Bronchial epithelial cell (primary cell): Measurements from ENCODE around the gene ATP4A. TPM values are rescaled to one million over a fixed set of nuclear protein-coding genes. Genes with fewer than 3 reads are reported as not detected.
A peak's percentile ranks its signal among the peaks of the same experiment; 100 is the strongest.

ENCODE experiments used
- DNase-seq: peaks from one replicate; pipeline ENCODE4 v3.0.0-alpha.2; 2010; ENCODE audit warnings: low read depth
- FAIRE-seq: peaks from 2 replicates; lab custom pipeline; 2011; peaks lifted over from hg19 to GRCh38; lab: Jason Lieb, UNC
- H3K27me3 ChIP-seq: 2 replicates; pipeline ENCODE4 v1.5.1; 2011; ENCODE audit warnings: low read length; ENCODE audit not compliant: control insufficient read depth, insufficient read depth
- H3K36me3 ChIP-seq: 2 replicates; pipeline ENCODE4 v1.5.1; 2011; ENCODE audit warnings: low read length; ENCODE audit not compliant: control insufficient read depth, insufficient read depth
- H3K4me3 ChIP-seq: 2 replicates; pipeline ENCODE4 v1.5.1; 2011; ENCODE audit warnings: mild to moderate bottlenecking, low read depth, low read length, control low read depth
- total RNA-seq: library from RNA; depleted of rRNA; stranded (reverse); fragments of >200 nt; gene quantifications from 2 replicates; pipeline ENCODE4 v1.2.1, GENCODE V29; 2014
- TF ChIP-seq, protein P1 (sequence below): IDR thresholded peaks from 2 replicates; pipeline ENCODE4 v1.5.1; 2011; ENCODE audit warnings: mild to moderate bottlenecking, moderate library complexity, low read length, control low read depth, inconsistent platforms; ENCODE audit not compliant: insufficient read depth, severe bottlenecking

Gene ATP4A
- total RNA-seq, 1 donor from 2014 or later = not detected

DNA sequence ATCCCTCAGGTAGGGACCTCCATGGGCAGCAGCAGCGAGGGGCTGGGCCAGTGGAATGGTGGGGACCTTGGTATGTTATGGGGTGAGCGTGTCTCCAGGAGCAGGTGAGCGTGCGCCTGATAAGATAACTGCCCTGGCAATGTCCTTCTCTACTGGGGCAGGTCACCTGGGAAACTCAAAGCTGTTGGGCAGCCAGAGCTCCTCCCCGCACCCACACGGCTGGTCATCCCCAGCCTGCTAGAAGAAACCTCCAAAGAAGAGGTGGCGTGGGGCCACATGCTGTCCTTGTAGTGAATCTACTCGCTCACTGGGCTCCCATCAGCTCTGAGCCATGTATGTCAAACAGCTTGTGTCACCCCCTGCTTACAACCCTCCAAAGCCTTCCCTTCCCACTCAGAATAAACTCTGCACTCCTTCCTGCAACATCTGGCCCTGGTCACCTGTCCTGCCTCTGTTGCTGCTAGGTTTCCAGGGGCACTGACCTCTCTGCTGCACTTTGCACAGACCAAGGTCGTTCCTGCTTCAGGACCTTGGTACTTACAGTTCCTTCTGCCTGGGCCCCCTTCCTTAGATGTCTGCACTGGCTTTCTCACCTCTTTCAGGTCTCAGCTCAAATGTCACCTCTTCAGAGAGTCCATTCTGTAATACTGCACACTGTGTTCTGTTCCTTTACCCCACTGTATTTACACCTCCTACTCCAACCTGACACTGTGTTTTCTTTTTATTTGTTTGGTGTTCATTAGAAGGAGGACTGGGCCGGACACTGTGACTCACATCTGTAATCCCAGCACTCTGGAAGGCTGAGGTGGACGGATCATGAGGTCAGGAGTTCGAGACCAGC, 1.8 kb upstream of the ATP4A start:
- Histone ChIP-seq H3K4me3 (no peak overlapping the region), H3K27me3 (no peaks in the 10 kb centered on the region), H3K36me3 (no peaks in the 10 kb centered on the region)
- DNase-seq = no peak
- TF ChIP-seq, protein P1, sequence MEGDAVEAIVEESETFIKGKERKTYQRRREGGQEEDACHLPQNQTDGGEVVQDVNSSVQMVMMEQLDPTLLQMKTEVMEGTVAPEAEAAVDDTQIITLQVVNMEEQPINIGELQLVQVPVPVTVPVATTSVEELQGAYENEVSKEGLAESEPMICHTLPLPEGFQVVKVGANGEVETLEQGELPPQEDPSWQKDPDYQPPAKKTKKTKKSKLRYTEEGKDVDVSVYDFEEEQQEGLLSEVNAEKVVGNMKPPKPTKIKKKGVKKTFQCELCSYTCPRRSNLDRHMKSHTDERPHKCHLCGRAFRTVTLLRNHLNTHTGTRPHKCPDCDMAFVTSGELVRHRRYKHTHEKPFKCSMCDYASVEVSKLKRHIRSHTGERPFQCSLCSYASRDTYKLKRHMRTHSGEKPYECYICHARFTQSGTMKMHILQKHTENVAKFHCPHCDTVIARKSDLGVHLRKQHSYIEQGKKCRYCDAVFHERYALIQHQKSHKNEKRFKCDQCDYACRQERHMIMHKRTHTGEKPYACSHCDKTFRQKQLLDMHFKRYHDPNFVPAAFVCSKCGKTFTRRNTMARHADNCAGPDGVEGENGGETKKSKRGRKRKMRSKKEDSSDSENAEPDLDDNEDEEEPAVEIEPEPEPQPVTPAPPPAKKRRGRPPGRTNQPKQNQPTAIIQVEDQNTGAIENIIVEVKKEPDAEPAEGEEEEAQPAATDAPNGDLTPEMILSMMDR = no peak
- FAIRE-seq = peak; percentile 28

DNA sequence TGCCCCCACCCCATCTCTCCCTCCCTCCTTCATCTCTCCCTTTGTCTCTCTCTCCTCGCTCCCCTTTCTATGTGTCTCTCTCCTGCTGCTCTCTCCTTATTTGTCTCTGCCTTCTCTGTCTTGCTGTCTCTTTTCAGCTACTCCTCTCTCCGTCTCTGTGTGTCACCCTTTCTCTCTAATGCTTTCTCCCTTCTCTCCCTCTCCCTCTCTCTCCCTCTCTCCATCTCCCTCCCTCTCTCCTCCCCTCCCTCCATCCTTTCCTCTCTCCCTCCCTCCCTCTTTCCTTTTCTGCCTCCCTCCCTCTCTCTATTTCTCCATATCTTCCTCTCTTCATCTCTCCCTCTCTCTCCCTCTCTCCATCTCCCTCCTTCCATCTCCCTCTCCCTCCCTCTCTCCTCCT, 682 bp downstream of the ATP4A start:
- FAIRE-seq (no peak), DNase-seq (no peak)
- TF ChIP-seq, protein P1 = no peak
- no peak overlapping the region for H3K4me3 ChIP-seq
- no peaks in the 10 kb centered on the region for H3K36me3 ChIP-seq
- H3K27me3 ChIP-seq = no peaks in the 10 kb centered on the region

DNA sequence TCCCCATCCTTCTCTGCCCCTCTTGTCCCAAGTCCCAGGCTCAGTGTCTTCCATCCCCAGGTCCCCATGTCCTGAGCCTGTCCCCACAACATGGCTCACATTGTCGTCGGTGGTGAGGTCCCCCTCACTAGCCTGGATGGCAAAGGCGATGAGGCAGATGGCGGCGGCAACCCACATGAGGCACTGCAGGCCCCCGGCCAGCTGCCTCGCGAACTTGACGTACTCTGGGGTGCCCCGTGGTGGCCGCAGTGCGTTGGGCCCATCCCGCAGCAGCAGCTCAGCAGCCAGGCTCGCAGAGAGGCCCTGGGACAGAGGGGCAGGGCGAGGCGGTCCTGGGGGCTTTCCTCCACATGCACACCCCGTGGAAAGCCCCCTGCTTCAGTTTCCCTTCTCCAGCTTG, 1.1 kb downstream of the ATP4A start:
- Histone ChIP-seq H3K4me3 (no peak overlapping the region), H3K36me3 (no peaks in the 10 kb centered on the region), H3K27me3 (no peaks in the 10 kb centered on the region)
- no peak for DNase-seq
- FAIRE-seq = no peak
- TF ChIP-seq, protein P1 = no peak

DNA sequence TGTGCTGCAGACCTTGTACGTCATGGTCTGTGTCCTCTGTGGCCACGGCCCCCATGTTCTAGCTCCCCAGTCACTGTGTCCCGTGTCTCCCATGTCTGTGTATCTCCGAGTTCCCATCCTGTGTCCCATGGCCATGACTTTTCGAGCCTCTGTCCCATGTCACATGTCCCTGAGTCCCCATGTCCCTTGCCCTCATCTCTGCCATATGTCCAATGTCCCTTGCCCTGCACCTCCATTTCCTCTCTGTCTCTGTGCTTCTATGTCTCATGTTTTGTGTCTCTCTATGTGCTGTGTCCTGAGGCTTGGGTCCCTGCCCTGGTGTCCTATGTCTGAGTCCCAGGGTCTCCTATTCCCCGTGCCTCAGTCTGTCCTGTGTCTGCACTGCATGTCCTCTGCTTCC, 2.0 kb downstream of the ATP4A start:
- DNase-seq (no peak), FAIRE-seq (no peak)
- H3K27me3 ChIP-seq = no peaks in the 10 kb centered on the region

DNA sequence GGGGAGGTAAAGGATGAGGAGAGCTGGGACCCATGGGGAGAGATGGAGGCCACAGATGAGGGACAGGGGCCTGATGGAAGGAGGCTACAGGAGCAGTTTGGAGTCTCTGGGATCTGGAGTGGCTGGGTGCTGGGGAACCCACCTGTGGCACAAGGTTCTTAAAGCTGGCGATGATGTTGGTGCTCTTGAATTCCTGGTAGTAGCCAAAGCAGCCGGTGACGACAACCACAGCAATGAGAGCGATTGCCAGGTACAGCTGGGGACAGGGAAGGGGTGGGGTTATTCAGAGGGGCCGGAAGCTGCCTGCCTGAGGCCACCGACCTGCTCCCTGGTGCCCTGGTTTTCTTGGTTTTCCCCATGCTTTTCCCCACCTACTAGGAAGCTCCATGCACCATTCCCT, 2.8 kb downstream of the ATP4A start:
- FAIRE-seq = no peak

More for the DNA sequence above, 2.0 kb downstream of the ATP4A start:
- H3K36me3 ChIP-seq = no peaks in the 10 kb centered on the region
- no peak overlapping the region for H3K4me3 ChIP-seq
- TF ChIP-seq, protein P1 = no peak

More for the DNA sequence above, 2.8 kb downstream of the ATP4A start:
- Histone ChIP-seq H3K36me3 (no peaks in the 10 kb centered on the region), H3K4me3 (no peak overlapping the region), H3K27me3 (no peaks in the 10 kb centered on the region)
- DNase-seq = no peak
- TF ChIP-seq, protein P1 = no peak
